Endothelial cell of umbilical vein (primary cell): ENCODE measurements around the gene GPX7. TPM values are rescaled to one million over a fixed set of nuclear protein-coding genes. Genes with fewer than 3 reads are reported as not detected.

Experiments
- BruUV-seq: library from RNA; stranded (reverse); fragments of 400-500 nt; replicated peaks from 2 replicates; lab custom pipeline; 2021; lab: Mats Ljungman, UMichigan
- CTCF ChIA-PET: fragments of 300-600, 350-600 bp; sonication (Branson Sonifier 250); formaldehyde crosslinking; loops from one replicate; lab custom pipeline; 2021; ENCODE audit warnings: antibody characterized with exemption, inconsistent platforms; lab: Charles Lee
- POLR2A ChIA-PET: fragments of 300-600, 350-600 bp; sonication (Branson Sonifier 250); formaldehyde crosslinking; loops from one replicate; lab custom pipeline; 2021; ENCODE audit warnings: antibody characterized with exemption, inconsistent platforms; lab: Charles Lee
- DNase-seq: peaks from one replicate; pipeline ENCODE4 v3.0.0-alpha.2; 2011; ENCODE audit warnings: low read depth, low spot score
- FAIRE-seq: peaks from 2 replicates; lab custom pipeline; 2011; peaks lifted over from hg19 to GRCh38; lab: Jason Lieb, UNC
- H2AFZ ChIP-seq: 2 replicates; pipeline ENCODE4 v1.6.0; 2012; ENCODE audit warnings: low read depth, low read length, control low read depth, inconsistent platforms
- H3K27ac ChIP-seq: 2 replicates; pipeline ENCODE4 v1.5.1; 2011; ENCODE audit warnings: low read depth, mild to moderate bottlenecking, control low read depth, low read length, moderate library complexity; ENCODE audit not compliant: insufficient read depth
- H3K27me3 ChIP-seq, 2 experiments: 2 replicates each; pipeline versions ENCODE4 v1.6.0 to v1.6.1; 2011; ENCODE audit warnings: low read length in 2 of 2, mixed read lengths in 1 of 2; ENCODE audit not compliant: control insufficient read depth in 2 of 2, insufficient read depth in 2 of 2
- H3K36me3 ChIP-seq, 2 experiments: 2 replicates in 1 of 2; 3 replicates in 1 of 2; pipeline ENCODE4 v1.5.1; 2011; ENCODE audit warnings: low read length in 2 of 2, mild to moderate bottlenecking in 1 of 2, moderate library complexity in 1 of 2; ENCODE audit not compliant: control insufficient read depth in 2 of 2, insufficient read depth in 2 of 2; ENCODE audit errors: extremely low read depth in 1 of 2
- H3K4me1 ChIP-seq: 3 replicates; pipeline ENCODE4 v1.5.1; 2011; ENCODE audit warnings: mild to moderate bottlenecking, low read length; ENCODE audit not compliant: control insufficient read depth, insufficient read depth; ENCODE audit errors: extremely low read depth
- H3K4me2 ChIP-seq: 2 replicates; pipeline ENCODE4 v1.6.1; 2011; ENCODE audit warnings: low read length, control low read depth, mixed read lengths; ENCODE audit not compliant: insufficient read depth
- H3K4me3 ChIP-seq, 3 experiments: fragments of 200-600 bp in 1 of 3; sonication (generic), shearing (Covaris generic) in 1 of 3; replicated peaks in 1 of 3; 2 replicates each; pipeline ENCODE4 v1.5.1; 2011 to 2016; ENCODE audit warnings: control low read depth in 3 of 3, low read length in 3 of 3, mild to moderate bottlenecking in 2 of 3, inconsistent platforms in 1 of 3, low read depth in 1 of 3, moderate library complexity in 1 of 3; ENCODE audit not compliant: insufficient read depth in 1 of 3
- H3K79me2 ChIP-seq: 2 replicates; pipeline ENCODE4 v1.6.0; 2012; ENCODE audit warnings: low read length, inconsistent platforms; ENCODE audit not compliant: control insufficient read depth, insufficient read depth
- H3K9ac ChIP-seq: replicated peaks from 2 replicates; pipeline ENCODE3; 2011; ENCODE audit warnings: low read length, control low read depth; ENCODE audit not compliant: insufficient read depth; ENCODE audit errors: extremely low read depth
- H3K9me1 ChIP-seq: replicated peaks from 3 replicates; pipeline ENCODE4 v1.6.0; 2011; ENCODE audit warnings: mild to moderate bottlenecking, low read length; ENCODE audit not compliant: control insufficient read depth, insufficient read depth; ENCODE audit errors: extremely low read depth
- H3K9me3 ChIP-seq: replicated peaks from 2 replicates; pipeline ENCODE4 v1.5.1; 2012; ENCODE audit warnings: low read length, inconsistent platforms; ENCODE audit not compliant: control insufficient read depth, insufficient read depth
- H4K20me1 ChIP-seq: replicated peaks from 2 replicates; pipeline ENCODE3; 2011; ENCODE audit warnings: mild to moderate bottlenecking, low read length; ENCODE audit not compliant: control insufficient read depth, insufficient read depth; ENCODE audit errors: extremely low read depth
- CTCF ChIP-seq, 2 donors: IDR thresholded peaks; 1 replicate in 1 of 2; 2 replicates in 1 of 2; pipeline ENCODE4 v1.5.1; 2011; ENCODE audit warnings: low read length in 2 of 2, mild to moderate bottlenecking in 2 of 2, moderate library complexity in 2 of 2, control low read depth in 1 of 2, inconsistent platforms in 1 of 2, low read depth in 1 of 2; ENCODE audit not compliant: insufficient read depth in 1 of 2; ENCODE audit errors: extremely low read depth in 1 of 2
- EZH2 ChIP-seq: IDR thresholded peaks from 2 replicates; pipeline ENCODE4 v1.6.1; 2012; ENCODE audit warnings: borderline replicate concordance, low read depth, mild to moderate bottlenecking, moderate library complexity, low read length, inconsistent platforms; ENCODE audit not compliant: severe bottlenecking
- FOS ChIP-seq: IDR thresholded peaks from 2 replicates; pipeline ENCODE4 v1.6.1; 2011; ENCODE audit warnings: mild to moderate bottlenecking, low read length, moderate library complexity, borderline replicate concordance; ENCODE audit not compliant: insufficient read depth
- GATA2 ChIP-seq: IDR thresholded peaks from 2 replicates; pipeline ENCODE4 v1.7.0; 2011; ENCODE audit warnings: low read depth, mild to moderate bottlenecking, moderate library complexity, mixed read lengths, low read length; ENCODE audit not compliant: insufficient read length, insufficient read depth
- JUN ChIP-seq: IDR thresholded peaks from 2 replicates; pipeline ENCODE4 v1.6.1; 2011; ENCODE audit warnings: borderline replicate concordance, low read depth; ENCODE audit not compliant: insufficient read length, insufficient read depth
- MAX ChIP-seq: IDR thresholded peaks from 2 replicates; pipeline ENCODE4 v1.6.1; 2011; ENCODE audit not compliant: insufficient read depth, insufficient read length
- MYC ChIP-seq: IDR thresholded peaks from one replicate; pipeline ENCODE4 v1.6.1; 2011; ENCODE audit warnings: mild to moderate bottlenecking, low read depth, low read length
- POLR2A ChIP-seq: IDR thresholded peaks from 2 replicates; pipeline ENCODE4 v1.6.1; 2012; ENCODE audit warnings: low read depth, mild to moderate bottlenecking, control low read depth, low read length
- POLR2AphosphoS5 ChIP-seq: IDR thresholded peaks from 2 replicates; pipeline ENCODE4 v1.6.1; 2012; ENCODE audit warnings: low read depth, mild to moderate bottlenecking, control low read depth, low read length, moderate library complexity; ENCODE audit not compliant: insufficient read depth
- dilution Hi-C: fragments of 300-500 bp; cut with MboI; formaldehyde crosslinking; loops from one replicate; pipeline ENCODE4 v1.15.0; 2019; ENCODE audit warnings: low sequenced_read_pairs; ENCODE audit not compliant: extremely low pct_ligation_motif_present
- intact Hi-C: fragments of 100-400 bp; cut with micrococcal nuclease; formaldehyde crosslinking; loops from one replicate; pipeline ENCODE4 v1.10.0; 2022
- polyA plus RNA-seq, 4 experiments: library from polyadenylated mRNA; depleted of rRNA in 3 of 4; stranded (reverse) in 3 of 4; unstranded in 1 of 4; fragments of >200 nt; gene quantifications; 2 replicates each; pipeline versions ENCODE4 v1.2.1 to v1.2.3, GENCODE V29; 2011 to 2012; ENCODE audit warnings: missing spikeins in 1 of 4
- total RNA-seq: library from RNA; stranded (reverse); gene quantifications from 2 replicates; pipeline ENCODE4 v1.2.3, GENCODE V29; 2021

The GPX7 gene
- total and polyA plus RNA-seq, 2 donors (not counting 3 experiments of a cell fraction or from before 2014, with no cell fraction given), result 8.9 to 25.7 TPM

- Histone ChIP-seq H3K9ac (no peak overlapping the region), H3K9me3 (no peaks in the 10 kb centered on the region), H3K9me1 (no peaks in the 10 kb centered on the region), H3K36me3 (no peaks in the 10 kb centered on the region), H3K4me2 (no peak overlapping the region), H3K27ac (no peak overlapping the region), H3K79me2 (no peaks in the 10 kb centered on the region), H4K20me1 (no peaks in the 10 kb centered on the region), H3K4me3 (no peak overlapping the region), H3K27me3 (peaks cover 0 to 1% of the 10 kb centered on the region in 2 experiments), H3K4me1 (no peaks in the 10 kb centered on the region), H2AFZ (no peak overlapping the region)
- intact Hi-C loops (no loop called here), dilution Hi-C loops (no loop called here)
- POLR2A ChIA-PET, result interaction anchor here (0.6 kb wide), 1 partner anchor 115 kb away, joined by 3 read pairs; no protein-coding TSS in a partner anchor
- DNase-seq (no peak), FAIRE-seq (no peak)
- no TSS peak for BruUV-seq
- CTCF ChIA-PET, result interaction anchor here (1.3 to 1.7 kb wide), 2 partner anchors 10 to 14 kb away, joined by 3 to 4 read pairs; no protein-coding TSS in a partner anchor
- TF ChIP-seq FOS, result no peak
- TF ChIP-seq GATA2, result no peak
- no peak for TF ChIP-seq MAX
- TF ChIP-seq EZH2, result no peak
- TF ChIP-seq JUN, result no peak
- TF ChIP-seq CTCF (IDR thresholded peaks at IDR 0.05; ENCODE audit: extremely low read depth in 1 of 2, insufficient read depth in 1 of 2, low read depth in 1 of 2, low read length in 2 of 2), result no peak
- TF ChIP-seq POLR2AphosphoS5, result no peak
- no peak for TF ChIP-seq POLR2A
- TF ChIP-seq MYC, result no peak
These were observed 49.7 kb downstream of the GPX7 start for GRCh38 chr1:52651904-52652303.
